Colonic mucosa (tissue), 4 donors: Measurements from ENCODE around the gene MET. TPM values are rescaled to one million over a fixed set of nuclear protein-coding genes. Genes with fewer than 3 reads are reported as not detected.

Source experiments
- DNase-seq: peaks from one replicate; pipeline ENCODE4 v3.0.0-alpha.2; 2020
- H3K27ac ChIP-seq: fragments of 200-600 bp; one replicate; pipeline ENCODE4 v1.8.0; 2021
- H3K27me3 ChIP-seq: fragments of 200-600 bp; one replicate; pipeline ENCODE4 v1.8.0; 2021
- H3K36me3 ChIP-seq: fragments of 200-600 bp; one replicate; pipeline ENCODE4 v1.8.0; 2021
- H3K4me1 ChIP-seq: fragments of 200-600 bp; one replicate; pipeline ENCODE4 v1.8.0; 2021; ENCODE audit warnings: mild to moderate bottlenecking
- H3K4me3 ChIP-seq: fragments of 200-600 bp; one replicate; pipeline ENCODE4 v1.8.0; 2021
- H3K9ac ChIP-seq, 2 donors: one replicate each; pipeline ENCODE4 v1.7.0; 2013; ENCODE audit warnings: control low read depth in 2 of 2, low read depth in 2 of 2, low read length in 2 of 2
- H3K9me3 ChIP-seq: fragments of 200-600 bp; one replicate; pipeline ENCODE4 v1.8.0; 2021
- CTCF ChIP-seq: fragments of 200-600 bp; IDR thresholded peaks from one replicate; pipeline ENCODE4 v1.8.0; 2022; ENCODE audit warnings: antibody characterized with exemption, mild to moderate bottlenecking
- intact Hi-C: fragments of 100-400 bp; cut with DNase I; formaldehyde crosslinking; loops from one replicate; pipeline ENCODE4 v1.14.1; 2022
- total RNA-seq, 2 donors: library from RNA; stranded (reverse); fragmentation: NEBNext Ultra II Directional in 1 of 2; extraction: Animal tissue kit (Norgen Biotek cat#: 25700) in 1 of 2; gene quantifications; one replicate each; pipeline ENCODE4 v1.2.1, GENCODE V29; 2021
- donor health status: healthy.
- donor health status: DM: no; HTN: no; CAD: no.
- donor health status: DM: no; HTN: no; CAD: no.

MET gene
- total RNA-seq, 2 donors from 2014 or later = 38.3 to 45.3 TPM

GRCh38 chr7:116707289-116707688 lies 35.3 kb downstream of the MET start:
- H3K36me3 ChIP-seq = no peaks in the 10 kb centered on the region
- no peaks in the 10 kb centered on the region for H3K9me3 ChIP-seq
- H3K4me1 ChIP-seq = no peaks in the 10 kb centered on the region
- DNase-seq = no peak
- intact Hi-C loops = no loop called here
- H3K27me3 ChIP-seq = no peaks in the 10 kb centered on the region
- no peak overlapping the region for H3K9ac ChIP-seq
- no peak overlapping the region for H3K27ac ChIP-seq
- TF ChIP-seq CTCF = no peak
- no peak overlapping the region for H3K4me3 ChIP-seq

- H3K9ac ChIP-seq = no peak overlapping the region
- intact Hi-C loops = no loop called here
- no peak overlapping the region for H3K27ac ChIP-seq
Measured at GRCh38 chr7:116708248-116708647, 36.3 kb downstream of the MET start.

DNA sequence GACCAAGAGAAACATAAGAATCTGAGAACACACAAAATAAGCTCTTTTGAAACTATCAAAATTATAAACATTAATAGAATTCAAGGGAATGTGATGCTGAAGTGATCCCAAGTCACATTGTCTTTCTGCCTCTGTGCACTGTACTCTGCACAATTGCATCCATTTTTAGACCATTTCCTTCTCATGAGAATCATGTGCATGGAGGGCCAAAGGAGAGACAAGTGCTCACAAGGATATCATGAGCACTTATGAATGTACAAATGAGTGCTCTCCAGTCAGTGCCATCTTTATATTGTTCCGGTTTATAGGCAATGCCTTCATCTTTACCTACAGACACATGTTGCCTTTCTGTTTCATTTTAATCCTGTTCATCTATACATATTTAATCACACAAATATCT lies 36.9 kb downstream of the MET start:
- no peak overlapping the region for H3K27ac ChIP-seq
- TF ChIP-seq CTCF = no peak
- intact Hi-C loops = no loop called here
- no peaks in the 10 kb centered on the region for H3K9me3 ChIP-seq
- no peak overlapping the region for H3K4me3 ChIP-seq
- no peaks in the 10 kb centered on the region for H3K4me1 ChIP-seq
- H3K9ac ChIP-seq = no peak overlapping the region
- H3K27me3 ChIP-seq = no peaks in the 10 kb centered on the region
- no peaks in the 10 kb centered on the region for H3K36me3 ChIP-seq
- DNase-seq = no peak

More at GRCh38 chr7:116708248-116708647, 36.3 kb downstream of the MET start:
- Histone ChIP-seq H3K4me1 (no peaks in the 10 kb centered on the region), H3K9me3 (no peaks in the 10 kb centered on the region), H3K27me3 (no peaks in the 10 kb centered on the region), H3K4me3 (no peak overlapping the region), H3K36me3 (no peaks in the 10 kb centered on the region)
- no peak for DNase-seq
- no peak for TF ChIP-seq CTCF

DNA sequence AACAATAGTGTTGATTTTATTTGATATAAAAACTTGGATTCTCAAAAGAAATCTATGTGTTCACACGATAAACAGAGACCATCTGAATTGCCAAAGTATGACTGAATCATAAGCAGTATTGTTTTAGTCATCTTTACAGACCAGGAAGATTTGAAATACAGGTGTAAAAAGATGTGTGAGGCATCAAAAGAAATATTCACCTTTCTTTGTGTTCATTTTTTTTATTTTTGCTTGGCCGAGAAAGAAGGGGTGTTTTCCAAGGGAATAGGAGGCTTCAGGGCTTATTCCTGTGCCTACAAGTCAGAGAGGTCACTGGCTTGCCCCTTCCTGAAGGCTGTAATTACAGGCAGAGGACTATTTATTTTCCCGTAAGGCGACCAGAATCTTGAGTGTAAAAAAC lies 37.3 kb downstream of the MET start:
- Histone ChIP-seq H3K9me3 (no peaks in the 10 kb centered on the region), H3K9ac (no peak overlapping the region), H3K27me3 (no peaks in the 10 kb centered on the region), H3K4me3 (no peak overlapping the region), H3K4me1 (no peaks in the 10 kb centered on the region), H3K27ac (no peak overlapping the region), H3K36me3 (no peaks in the 10 kb centered on the region)
- DNase-seq = no peak
- no peak for TF ChIP-seq CTCF
- intact Hi-C loops = no loop called here

GRCh38 chr7:116710764-116711452 lies 38.9 kb downstream of the MET start:
- no peaks in the 10 kb centered on the region for H3K36me3 ChIP-seq
- H3K4me3 ChIP-seq = no peak overlapping the region
- H3K9me3 ChIP-seq = no peaks in the 10 kb centered on the region
- no peak overlapping the region for H3K27ac ChIP-seq
- H3K27me3 ChIP-seq = no peaks in the 10 kb centered on the region
- no peaks in the 10 kb centered on the region for H3K4me1 ChIP-seq
- intact Hi-C loops = no loop called here
- no peak overlapping the region for H3K9ac ChIP-seq
- no peak for DNase-seq
- no peak for TF ChIP-seq CTCF
